Endodermal cell (in vitro differentiated cells): Measurements from ENCODE around the gene AKAP6. TPM values are rescaled to one million over a fixed set of nuclear protein-coding genes. Genes with fewer than 3 reads are reported as not detected.

Source experiments
- DNase-seq: peaks from one replicate; pipeline ENCODE4 v3.0.0-alpha.2; 2017
- H3K27ac ChIP-seq: 2 replicates; pipeline ENCODE4 v1.5.1; 2013; ENCODE audit warnings: mild to moderate bottlenecking, low read depth, low read length, moderate library complexity
- H3K27me3 ChIP-seq: 2 replicates; pipeline ENCODE4 v1.6.1; 2013; ENCODE audit warnings: mild to moderate bottlenecking, low read length, moderate library complexity; ENCODE audit not compliant: insufficient read depth, control insufficient read depth, poor library complexity, severe bottlenecking
- H3K36me3 ChIP-seq: 2 replicates; pipeline ENCODE4 v1.7.0; 2013; ENCODE audit warnings: mild to moderate bottlenecking, low read length, moderate library complexity; ENCODE audit not compliant: control insufficient read depth, insufficient read depth
- H3K4me1 ChIP-seq: one replicate; pipeline ENCODE4 v1.7.0; 2013; ENCODE audit warnings: low read length; ENCODE audit not compliant: control insufficient read depth, insufficient read depth
- H3K4me3 ChIP-seq: 2 replicates; pipeline ENCODE4 v1.5.1; 2013; ENCODE audit warnings: mild to moderate bottlenecking, low read length, moderate library complexity
- H3K9ac ChIP-seq: 2 replicates; pipeline ENCODE4 v1.6.1; 2013; ENCODE audit warnings: mild to moderate bottlenecking, low read length, moderate library complexity; ENCODE audit not compliant: poor library complexity, severe bottlenecking; ENCODE audit errors: extremely low read depth
- H3K9me3 ChIP-seq: 2 replicates; pipeline ENCODE4 v1.6.1; 2013; ENCODE audit warnings: mild to moderate bottlenecking, low read length, moderate library complexity; ENCODE audit not compliant: control insufficient read depth
- H3K27ac Mint-ChIP-seq: 2 replicates; pipeline ENCODE4 v1.8.0; 2020; ENCODE audit warnings: mixed read lengths
- H3K27me3 Mint-ChIP-seq: 2 replicates; pipeline ENCODE4 v1.8.0; 2021; ENCODE audit warnings: mild to moderate bottlenecking, mixed read lengths; ENCODE audit not compliant: insufficient read depth
- H3K36me3 Mint-ChIP-seq: 2 replicates; pipeline ENCODE4 v1.8.0; 2020; ENCODE audit warnings: low read depth, mixed read lengths
- H3K4me1 Mint-ChIP-seq: 2 replicates; pipeline ENCODE4 v1.8.0; 2020; ENCODE audit warnings: mixed read lengths
- H3K4me3 Mint-ChIP-seq: 2 replicates; pipeline ENCODE4 v1.8.0; 2020; ENCODE audit warnings: mild to moderate bottlenecking, moderate library complexity, mixed read lengths
- H3K9me3 Mint-ChIP-seq: 2 replicates; pipeline ENCODE4 v1.8.0; 2020; ENCODE audit warnings: mild to moderate bottlenecking, mixed read lengths
- WGBS, 2 experiments: methylation state at CpG; one replicate each; pipeline versions ENCODE4 v1.1.5 to v1.1.7; 2013; ENCODE audit warnings: missing lambda C conversion rate in 2 of 2, mixed read lengths in 1 of 2; ENCODE audit not compliant: insufficient coverage in 1 of 2, insufficient read length in 1 of 2; 5-methylcytosine and 5-hydroxymethylcytosine counted together
- total RNA-seq, 2 donors: library from RNA; stranded (reverse); fragmentation: NEBNext Ultra II Directional in 1 of 2; extraction: Animal tissue kit (Norgen Biotek cat#: 25700) in 1 of 2; gene quantifications; 2 replicates in 1 of 2; 3 replicates in 1 of 2; pipeline ENCODE4 v1.2.1, GENCODE V29; 2021
- TF ChIP-seq, protein P1 (sequence below): fragments of 200-600 bp; sonication (generic); conservative IDR thresholded peaks from 2 replicates; pipeline ENCODE4 v1.5.0; 2021; ENCODE audit warnings: antibody characterized with exemption, mild to moderate bottlenecking

Gene AKAP6
- total RNA-seq, 2 donors from 2014 or later = 4.3 to 5.0 TPM

DNA sequence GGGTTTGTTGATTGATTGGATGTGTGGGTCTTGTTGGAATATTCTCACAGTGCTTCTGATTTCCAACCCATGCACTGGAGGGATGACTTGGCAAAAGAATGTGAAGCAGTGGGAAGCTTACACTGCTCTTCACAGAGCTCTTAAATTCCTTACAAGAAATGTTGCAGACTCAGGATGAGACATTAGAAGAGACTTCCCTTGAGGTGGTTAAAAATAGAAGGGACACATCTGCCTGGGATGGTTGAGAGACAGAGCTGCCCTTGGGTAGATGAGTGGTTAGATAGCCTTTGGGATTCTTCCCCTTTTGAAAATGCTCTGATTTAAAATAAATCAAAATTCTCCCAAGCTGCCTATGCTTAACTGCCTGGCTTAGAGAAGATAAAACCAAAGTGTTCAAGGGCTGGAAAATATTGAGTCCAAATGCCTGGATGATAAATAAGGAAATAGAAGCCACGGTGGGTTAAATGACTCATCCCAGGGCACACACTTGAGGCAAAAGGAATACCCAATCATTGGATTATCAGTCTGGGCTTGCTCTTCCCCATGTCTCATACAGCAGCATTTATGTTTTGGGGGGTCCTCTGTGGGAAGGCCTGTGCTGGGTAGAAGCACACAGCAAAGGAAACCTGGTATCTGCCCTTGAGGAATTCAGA lies 264.3 kb downstream of the AKAP6 start:
- Mint-ChIP-seq H3K4me1 (no peaks in the 10 kb centered on the region), H3K4me3 (no peak overlapping the region), H3K27ac (no peak overlapping the region), H3K9me3 (no peaks in the 10 kb centered on the region), H3K36me3 (no peaks in the 10 kb centered on the region), H3K27me3 (no peaks in the 10 kb centered on the region)
- Histone ChIP-seq H3K27ac (no peak overlapping the region), H3K9ac (no peak overlapping the region), H3K4me1 (no peaks in the 10 kb centered on the region), H3K9me3 (no peaks in the 10 kb centered on the region), H3K4me3 (no peak overlapping the region), H3K36me3 (no peaks in the 10 kb centered on the region), H3K27me3 (no peaks in the 10 kb centered on the region)
- 82% methylated on average over 1 of the region's 1 CpG; no CpG with 5 or more reads in 1 of the 2 experiments for WGBS, 2 experiments
- DNase-seq = no peak
- TF ChIP-seq, protein P1, sequence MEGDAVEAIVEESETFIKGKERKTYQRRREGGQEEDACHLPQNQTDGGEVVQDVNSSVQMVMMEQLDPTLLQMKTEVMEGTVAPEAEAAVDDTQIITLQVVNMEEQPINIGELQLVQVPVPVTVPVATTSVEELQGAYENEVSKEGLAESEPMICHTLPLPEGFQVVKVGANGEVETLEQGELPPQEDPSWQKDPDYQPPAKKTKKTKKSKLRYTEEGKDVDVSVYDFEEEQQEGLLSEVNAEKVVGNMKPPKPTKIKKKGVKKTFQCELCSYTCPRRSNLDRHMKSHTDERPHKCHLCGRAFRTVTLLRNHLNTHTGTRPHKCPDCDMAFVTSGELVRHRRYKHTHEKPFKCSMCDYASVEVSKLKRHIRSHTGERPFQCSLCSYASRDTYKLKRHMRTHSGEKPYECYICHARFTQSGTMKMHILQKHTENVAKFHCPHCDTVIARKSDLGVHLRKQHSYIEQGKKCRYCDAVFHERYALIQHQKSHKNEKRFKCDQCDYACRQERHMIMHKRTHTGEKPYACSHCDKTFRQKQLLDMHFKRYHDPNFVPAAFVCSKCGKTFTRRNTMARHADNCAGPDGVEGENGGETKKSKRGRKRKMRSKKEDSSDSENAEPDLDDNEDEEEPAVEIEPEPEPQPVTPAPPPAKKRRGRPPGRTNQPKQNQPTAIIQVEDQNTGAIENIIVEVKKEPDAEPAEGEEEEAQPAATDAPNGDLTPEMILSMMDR = no peak

DNA sequence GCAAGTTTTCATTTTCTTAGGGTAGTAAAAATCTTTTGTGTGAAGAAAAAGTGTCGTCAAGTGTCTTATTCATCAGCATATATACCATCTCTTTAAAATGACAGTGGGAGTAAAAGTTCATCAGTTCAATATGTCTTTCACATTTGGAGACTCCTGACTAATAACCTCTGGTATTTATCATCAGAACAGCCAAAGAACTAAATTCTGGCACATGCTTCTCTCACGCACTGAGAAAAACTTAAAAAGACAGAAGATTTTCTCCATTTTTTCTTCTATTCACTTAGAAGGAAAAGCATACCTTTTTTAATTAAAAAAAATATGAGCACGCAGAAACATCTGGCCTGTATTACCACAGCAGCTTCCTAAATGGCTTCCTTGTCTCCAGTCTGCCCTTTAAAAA lies 265.7 kb downstream of the AKAP6 start:
- Mint-ChIP-seq H3K27ac (no peak overlapping the region), H3K27me3 (no peaks in the 10 kb centered on the region), H3K4me3 (no peak overlapping the region), H3K4me1 (no peaks in the 10 kb centered on the region), H3K36me3 (no peaks in the 10 kb centered on the region), H3K9me3 (no peaks in the 10 kb centered on the region)
- 89 to 94% methylated on average over 2 of the region's 3 CpGs for WGBS, 2 experiments
- Histone ChIP-seq H3K27ac (no peak overlapping the region), H3K4me3 (no peak overlapping the region), H3K9me3 (no peaks in the 10 kb centered on the region), H3K36me3 (no peaks in the 10 kb centered on the region), H3K4me1 (no peaks in the 10 kb centered on the region), H3K27me3 (no peaks in the 10 kb centered on the region), H3K9ac (no peak overlapping the region)
- TF ChIP-seq, protein P1 = no peak
- DNase-seq = no peak

DNA sequence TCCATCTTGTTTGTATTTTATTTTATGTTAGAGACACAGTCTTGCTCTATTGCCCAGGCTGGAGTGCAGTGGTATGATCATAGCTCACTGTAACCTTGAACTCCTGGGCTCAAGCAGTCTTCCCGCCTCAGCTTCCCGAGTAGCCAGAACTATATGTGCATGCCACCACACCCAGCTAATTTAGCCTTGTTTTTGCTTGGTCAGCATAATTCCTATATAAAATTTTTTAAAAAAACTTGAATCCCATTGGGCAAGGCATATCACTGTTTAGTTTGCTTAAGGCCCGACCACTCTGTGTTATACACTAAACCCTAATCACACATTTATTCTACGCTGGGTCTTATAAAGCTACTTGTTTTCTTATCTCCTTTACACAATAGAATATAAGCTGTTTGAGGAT lies 266.4 kb downstream of the AKAP6 start:
- Mint-ChIP-seq H3K27ac (no peak overlapping the region), H3K9me3 (no peaks in the 10 kb centered on the region), H3K36me3 (no peaks in the 10 kb centered on the region), H3K27me3 (no peaks in the 10 kb centered on the region), H3K4me3 (no peak overlapping the region), H3K4me1 (no peaks in the 10 kb centered on the region)
- Histone ChIP-seq H3K27me3 (no peaks in the 10 kb centered on the region), H3K9ac (no peak overlapping the region), H3K9me3 (no peaks in the 10 kb centered on the region), H3K4me1 (no peaks in the 10 kb centered on the region), H3K27ac (no peak overlapping the region), H3K36me3 (no peaks in the 10 kb centered on the region), H3K4me3 (no peak overlapping the region)
- TF ChIP-seq, protein P1 = no peak
- 94% methylated on average over 3 of the region's 4 CpGs; no CpG with 5 or more reads in 1 of the 2 experiments for WGBS, 2 experiments
- no peak for DNase-seq
